ENCODE measurements around the gene CDH4. TPM values are rescaled to one million over a fixed set of nuclear protein-coding genes. Genes with fewer than 3 reads are reported as not detected.

Gene CDH4
- total RNA-seq, 1 donor from 2014 or later, result 39.7 TPM

DNA sequence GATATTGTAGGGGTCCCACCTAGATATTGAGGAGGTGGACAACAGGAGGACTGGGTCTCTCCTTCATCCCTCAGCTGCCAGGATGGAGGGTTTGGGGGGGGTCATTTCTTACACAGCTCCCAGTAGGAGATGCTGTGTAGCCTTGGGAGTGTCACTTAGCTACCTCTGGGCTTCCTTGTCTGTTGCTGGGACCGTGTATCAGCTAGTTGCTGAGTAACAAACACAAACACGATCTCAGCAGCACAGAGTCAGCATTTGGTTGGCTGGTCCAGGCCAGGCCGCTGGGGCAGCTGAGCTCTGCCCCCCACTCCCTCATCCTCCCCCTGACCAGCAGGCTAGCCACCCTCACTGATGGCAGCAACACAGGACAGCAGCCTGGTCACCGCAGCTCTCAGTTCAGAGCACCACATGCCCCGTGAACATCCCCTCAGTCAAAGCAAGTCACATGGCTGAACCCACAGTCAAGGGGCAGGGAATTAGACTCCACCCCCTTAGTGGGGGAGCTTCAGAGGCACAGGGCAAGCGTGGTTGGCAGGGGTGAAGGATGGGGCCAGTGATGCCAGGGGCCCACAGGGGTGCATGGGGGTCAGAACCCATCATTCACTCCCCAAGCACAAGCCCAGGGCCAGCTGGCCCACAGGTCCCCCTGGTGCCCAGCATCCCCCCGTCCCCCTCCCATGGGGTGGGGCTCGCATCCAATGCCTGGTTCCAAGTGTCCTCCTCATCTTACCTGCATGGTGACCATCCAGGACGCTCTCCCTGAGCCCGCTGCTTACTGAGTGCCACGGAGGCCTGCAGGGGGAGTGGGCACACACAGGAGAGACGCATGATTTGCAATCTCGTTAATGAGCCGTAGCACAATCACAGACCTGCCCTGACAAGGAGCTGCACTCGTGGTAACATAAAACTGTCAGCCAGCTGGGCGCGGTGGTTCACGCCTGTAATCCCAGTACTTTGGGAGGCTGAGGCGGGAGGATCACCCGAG is 701.3 kb downstream of the CDH4 start:
- Histone ChIP-seq H3K27me3 (ENCODE audit: control insufficient read depth, insufficient read depth, low read length) (peaks cover 30% of the 10 kb centered on the region), H3K4me3 (ENCODE audit: low read depth, low read length) (no peak overlapping the region), H3K36me3 (ENCODE audit: control insufficient read depth, insufficient read depth, low read length) (no peaks in the 10 kb centered on the region)
- TF ChIP-seq, protein P1, sequence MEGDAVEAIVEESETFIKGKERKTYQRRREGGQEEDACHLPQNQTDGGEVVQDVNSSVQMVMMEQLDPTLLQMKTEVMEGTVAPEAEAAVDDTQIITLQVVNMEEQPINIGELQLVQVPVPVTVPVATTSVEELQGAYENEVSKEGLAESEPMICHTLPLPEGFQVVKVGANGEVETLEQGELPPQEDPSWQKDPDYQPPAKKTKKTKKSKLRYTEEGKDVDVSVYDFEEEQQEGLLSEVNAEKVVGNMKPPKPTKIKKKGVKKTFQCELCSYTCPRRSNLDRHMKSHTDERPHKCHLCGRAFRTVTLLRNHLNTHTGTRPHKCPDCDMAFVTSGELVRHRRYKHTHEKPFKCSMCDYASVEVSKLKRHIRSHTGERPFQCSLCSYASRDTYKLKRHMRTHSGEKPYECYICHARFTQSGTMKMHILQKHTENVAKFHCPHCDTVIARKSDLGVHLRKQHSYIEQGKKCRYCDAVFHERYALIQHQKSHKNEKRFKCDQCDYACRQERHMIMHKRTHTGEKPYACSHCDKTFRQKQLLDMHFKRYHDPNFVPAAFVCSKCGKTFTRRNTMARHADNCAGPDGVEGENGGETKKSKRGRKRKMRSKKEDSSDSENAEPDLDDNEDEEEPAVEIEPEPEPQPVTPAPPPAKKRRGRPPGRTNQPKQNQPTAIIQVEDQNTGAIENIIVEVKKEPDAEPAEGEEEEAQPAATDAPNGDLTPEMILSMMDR (IDR thresholded peaks at IDR 0.05; ENCODE audit: insufficient read depth, low read length, poor library complexity, severe bottlenecking), result peak; percentile 1
- DNase-seq (ENCODE audit: low read depth), result no peak

DNA sequence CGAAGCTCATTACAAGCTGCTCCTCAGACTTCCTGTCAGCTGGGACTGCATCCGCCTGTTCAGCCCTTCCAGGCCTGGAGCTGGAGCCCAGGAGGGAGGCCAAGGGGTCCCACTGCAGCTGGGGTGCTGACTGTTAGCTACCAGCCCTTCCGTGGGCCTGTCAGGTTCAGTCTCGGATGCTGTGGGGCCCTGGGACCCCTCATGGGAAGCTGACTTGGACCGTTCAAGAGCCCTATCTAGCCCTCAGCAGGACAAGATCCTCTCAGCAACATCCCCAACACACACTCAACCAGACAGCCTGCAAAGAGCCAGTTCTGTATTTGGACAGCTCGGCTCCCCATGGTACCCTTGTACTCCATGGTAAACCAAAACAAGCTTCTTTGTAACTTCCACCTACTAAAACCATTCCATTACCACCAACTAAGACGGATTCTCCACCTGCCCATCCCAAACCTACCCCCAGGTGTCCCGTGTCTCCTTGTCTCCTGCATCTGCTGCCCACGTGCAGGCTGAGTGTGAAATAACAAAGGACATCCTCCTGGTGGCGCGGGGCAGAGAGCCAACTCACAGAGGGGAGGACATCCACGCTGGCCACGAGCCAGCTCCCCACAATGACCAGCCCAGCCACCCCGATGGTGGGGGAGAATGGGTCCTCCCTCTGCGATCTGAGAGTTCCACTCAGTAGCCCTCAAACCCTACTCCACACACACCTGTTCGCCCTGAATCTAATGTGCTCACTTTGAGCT is 702.4 kb downstream of the CDH4 start:
- DNase-seq (ENCODE audit: low read depth), result no peak
- Histone ChIP-seq H3K4me3 (ENCODE audit: low read depth, low read length) (no peak overlapping the region), H3K36me3 (ENCODE audit: control insufficient read depth, insufficient read depth, low read length) (no peaks in the 10 kb centered on the region), H3K27me3 (ENCODE audit: control insufficient read depth, insufficient read depth, low read length) (peaks cover 30% of the 10 kb centered on the region)
- TF ChIP-seq, protein P1 (IDR thresholded peaks at IDR 0.05; ENCODE audit: insufficient read depth, low read length, poor library complexity, severe bottlenecking), result no peak

GRCh38 chr20:61955668-61956395 is 703.8 kb downstream of the CDH4 start:
- Histone ChIP-seq H3K27me3 (ENCODE audit: control insufficient read depth, insufficient read depth, low read length) (peaks cover 30% of the 10 kb centered on the region), H3K36me3 (ENCODE audit: control insufficient read depth, insufficient read depth, low read length) (no peaks in the 10 kb centered on the region), H3K4me3 (ENCODE audit: low read depth, low read length) (no peak overlapping the region)
- DNase-seq (ENCODE audit: low read depth), result no peak
- TF ChIP-seq, protein P1 (IDR thresholded peaks at IDR 0.05; ENCODE audit: insufficient read depth, low read length, poor library complexity, severe bottlenecking), result no peak

DNA sequence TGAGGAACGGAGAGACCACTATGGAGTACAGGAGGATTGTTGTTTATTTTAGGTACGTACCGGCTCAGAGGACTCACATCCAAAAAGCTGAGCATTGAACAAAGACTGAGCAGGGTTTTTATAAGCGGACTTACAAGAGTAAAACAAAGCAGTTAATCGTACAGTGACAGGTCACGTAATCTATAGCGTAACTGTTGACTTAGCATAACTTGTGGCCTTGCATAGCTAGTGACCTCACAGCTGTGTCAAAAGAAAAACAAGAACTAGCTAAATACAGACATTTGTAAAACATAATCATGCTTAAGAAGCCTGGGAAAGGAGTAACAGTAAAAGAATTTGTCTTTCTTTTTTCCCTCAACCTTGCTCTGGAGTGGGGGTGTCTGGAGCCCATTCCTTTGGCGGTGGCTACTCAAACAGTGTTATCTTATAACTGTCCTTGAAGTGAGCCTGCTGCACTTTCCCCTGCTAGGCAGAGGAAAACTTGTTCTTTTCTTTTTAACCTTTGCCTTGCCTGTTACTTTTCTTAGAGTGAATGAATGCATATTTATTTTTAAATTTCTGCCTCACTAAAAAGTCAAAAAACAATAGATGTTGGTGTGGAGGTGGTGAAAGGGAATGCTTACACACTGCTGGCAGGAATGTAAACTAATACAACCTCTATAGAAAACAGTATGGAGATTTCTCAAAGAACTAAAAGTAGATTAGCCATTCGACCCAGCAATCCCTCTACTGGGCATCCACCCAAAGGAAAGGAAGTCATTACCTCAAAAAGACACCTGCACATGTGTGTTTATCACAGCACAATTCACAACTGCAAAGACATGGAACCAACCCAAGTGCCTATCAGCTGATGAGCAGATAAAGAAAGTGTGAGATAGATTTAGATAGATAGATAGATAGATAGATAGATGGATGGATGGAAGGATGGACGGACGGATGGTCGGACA is 704.6 kb downstream of the CDH4 start:
- Histone ChIP-seq H3K4me3 (ENCODE audit: low read depth, low read length) (no peak overlapping the region), H3K27me3 (ENCODE audit: control insufficient read depth, insufficient read depth, low read length) (peaks cover 30% of the 10 kb centered on the region), H3K36me3 (ENCODE audit: control insufficient read depth, insufficient read depth, low read length) (no peaks in the 10 kb centered on the region)
- TF ChIP-seq, protein P1 (IDR thresholded peaks at IDR 0.05; ENCODE audit: insufficient read depth, low read length, poor library complexity, severe bottlenecking), result no peak
- DNase-seq (ENCODE audit: low read depth), result no peak
